Endometrium (tissue), 2 donors: Measurements from ENCODE around the gene AXL.

ENCODE experiments used
- FAIRE-seq: peaks from 2 replicates; lab custom pipeline; 2012; peaks lifted over from hg19 to GRCh38; lab: Jason Lieb, UNC
- donor health status: control.
- donor health status: control.

The AXL gene

GRCh38 chr19:41235480-41235879 is 16.5 kb downstream of the AXL start:
- FAIRE-seq: no peak

- FAIRE-seq: no peak
These were observed 19.2 kb downstream of the AXL start for GRCh38 chr19:41238244-41238643.

GRCh38 chr19:41239363-41239762 is 20.3 kb downstream of the AXL start:
- no peak for FAIRE-seq

GRCh38 chr19:41239961-41240574 is 21.0 kb downstream of the AXL start:
- FAIRE-seq: no peak

GRCh38 chr19:41241859-41242258 is 22.8 kb downstream of the AXL start:
- no peak for FAIRE-seq

GRCh38 chr19:41244117-41244516 is 25.1 kb downstream of the AXL start:
- no peak for FAIRE-seq

- no peak for FAIRE-seq
These were observed 26.8 kb downstream of the AXL start for GRCh38 chr19:41245843-41246242.

GRCh38 chr19:41248895-41249294 is 29.9 kb downstream of the AXL start:
- no peak for FAIRE-seq

GRCh38 chr19:41249707-41250423 is 30.8 kb downstream of the AXL start:
- no peak for FAIRE-seq

- FAIRE-seq: no peak
These were observed 34.6 kb downstream of the AXL start for GRCh38 chr19:41253660-41254059.

GRCh38 chr19:41255171-41255570 is 36.1 kb downstream of the AXL start:
- no peak for FAIRE-seq

GRCh38 chr19:41261474-41262190 is 42.6 kb downstream of the AXL start:
- no peak for FAIRE-seq

GRCh38 chr19:41263042-41263849 is 44.2 kb downstream of the AXL start:
- FAIRE-seq: no peak

GRCh38 chr19:41263850-41264580 is 45.0 kb downstream of the AXL start, which contains the start of gene HNRNPUL1:
Gene HNRNPUL1 (plus strand): TSS chr19:41264372. CDS start chr19:41264504, 132 bp downstream.
- peak; percentile 100 for FAIRE-seq

GRCh38 chr19:41264581-41265394 is 45.8 kb downstream of the AXL start:
- FAIRE-seq: no peak

GRCh38 chr19:41265395-41266153 is 46.6 kb downstream of the AXL start:
- no peak for FAIRE-seq

- FAIRE-seq: no peak
These were observed 50.0 kb downstream of the AXL start for GRCh38 chr19:41269055-41269454.

- FAIRE-seq: no peak
These were observed 50.5 kb downstream of the AXL start for GRCh38 chr19:41269571-41269970.

- FAIRE-seq: no peak
These were observed 54.1 kb downstream of the AXL start for GRCh38 chr19:41273076-41273475.

- no peak for FAIRE-seq
These were observed 55.8 kb downstream of the AXL start for GRCh38 chr19:41274802-41275201.
